Keratinocyte (primary cell): Measurements from ENCODE around the gene ETV5.

Experiments used
- EZH2 ChIP-seq: IDR thresholded peaks from one replicate; pipeline ENCODE4 v1.6.1; 2012; ENCODE audit warnings: inconsistent platforms, mild to moderate bottlenecking, low read length, moderate library complexity
- TF ChIP-seq, protein P1 (sequence below), 3 experiments: IDR thresholded peaks in 1 of 3; conservative IDR thresholded peaks in 1 of 3; optimal IDR thresholded peaks in 1 of 3; 2 replicates in 2 of 3; 3 replicates in 1 of 3; pipeline versions ENCODE3 to v1.5.1; 2011; ENCODE audit warnings: low read length in 3 of 3, mild to moderate bottlenecking in 3 of 3, moderate library complexity in 2 of 3, control low read depth in 1 of 3, inconsistent platforms in 1 of 3; ENCODE audit not compliant: insufficient read depth in 2 of 3; ENCODE audit errors: extremely low read depth in 1 of 3

DNA sequence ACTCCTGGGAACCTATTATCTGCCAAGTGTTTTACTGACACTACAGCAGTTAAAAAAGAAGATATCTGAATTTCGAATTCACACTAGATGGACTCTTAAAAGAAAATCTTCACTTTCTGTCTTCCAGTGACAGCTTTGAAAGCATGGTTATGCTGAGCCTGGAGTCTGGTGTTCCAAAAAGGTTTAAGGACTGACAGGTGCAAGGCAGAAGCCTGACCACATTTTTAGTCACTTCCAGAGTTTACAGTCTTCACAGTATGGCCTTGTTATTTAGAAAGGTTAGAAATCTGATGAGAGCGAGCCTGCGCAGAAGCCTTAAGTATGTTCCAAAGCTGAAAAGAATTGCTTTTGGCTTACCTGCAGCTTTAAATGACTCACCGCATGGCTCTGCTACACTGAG is 59.9 kb downstream of the ETV5 start:
- TF ChIP-seq, protein P1, sequence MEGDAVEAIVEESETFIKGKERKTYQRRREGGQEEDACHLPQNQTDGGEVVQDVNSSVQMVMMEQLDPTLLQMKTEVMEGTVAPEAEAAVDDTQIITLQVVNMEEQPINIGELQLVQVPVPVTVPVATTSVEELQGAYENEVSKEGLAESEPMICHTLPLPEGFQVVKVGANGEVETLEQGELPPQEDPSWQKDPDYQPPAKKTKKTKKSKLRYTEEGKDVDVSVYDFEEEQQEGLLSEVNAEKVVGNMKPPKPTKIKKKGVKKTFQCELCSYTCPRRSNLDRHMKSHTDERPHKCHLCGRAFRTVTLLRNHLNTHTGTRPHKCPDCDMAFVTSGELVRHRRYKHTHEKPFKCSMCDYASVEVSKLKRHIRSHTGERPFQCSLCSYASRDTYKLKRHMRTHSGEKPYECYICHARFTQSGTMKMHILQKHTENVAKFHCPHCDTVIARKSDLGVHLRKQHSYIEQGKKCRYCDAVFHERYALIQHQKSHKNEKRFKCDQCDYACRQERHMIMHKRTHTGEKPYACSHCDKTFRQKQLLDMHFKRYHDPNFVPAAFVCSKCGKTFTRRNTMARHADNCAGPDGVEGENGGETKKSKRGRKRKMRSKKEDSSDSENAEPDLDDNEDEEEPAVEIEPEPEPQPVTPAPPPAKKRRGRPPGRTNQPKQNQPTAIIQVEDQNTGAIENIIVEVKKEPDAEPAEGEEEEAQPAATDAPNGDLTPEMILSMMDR (optimal IDR thresholded peaks at IDR 0.05 in 1 of 3, IDR thresholded peaks at IDR 0.05 in 1 of 3, conservative IDR thresholded peaks at IDR 0.05 in 1 of 3; ENCODE audit: extremely low read depth in 1 of 3, insufficient read depth in 2 of 3, low read length in 3 of 3): no peak
- no peak for TF ChIP-seq EZH2
